Ramos (cell line): ENCODE results near the gene LCNL1.

Experiments
- in situ Hi-C: fragments of 300-500 bp; cut with MboI; formaldehyde crosslinking; loops from one replicate; pipeline ENCODE4 v1.14.3; 2022; ENCODE audit warnings: low sequenced_read_pairs; ENCODE audit not compliant: unreplicated experiment

LCNL1 gene

DNA sequence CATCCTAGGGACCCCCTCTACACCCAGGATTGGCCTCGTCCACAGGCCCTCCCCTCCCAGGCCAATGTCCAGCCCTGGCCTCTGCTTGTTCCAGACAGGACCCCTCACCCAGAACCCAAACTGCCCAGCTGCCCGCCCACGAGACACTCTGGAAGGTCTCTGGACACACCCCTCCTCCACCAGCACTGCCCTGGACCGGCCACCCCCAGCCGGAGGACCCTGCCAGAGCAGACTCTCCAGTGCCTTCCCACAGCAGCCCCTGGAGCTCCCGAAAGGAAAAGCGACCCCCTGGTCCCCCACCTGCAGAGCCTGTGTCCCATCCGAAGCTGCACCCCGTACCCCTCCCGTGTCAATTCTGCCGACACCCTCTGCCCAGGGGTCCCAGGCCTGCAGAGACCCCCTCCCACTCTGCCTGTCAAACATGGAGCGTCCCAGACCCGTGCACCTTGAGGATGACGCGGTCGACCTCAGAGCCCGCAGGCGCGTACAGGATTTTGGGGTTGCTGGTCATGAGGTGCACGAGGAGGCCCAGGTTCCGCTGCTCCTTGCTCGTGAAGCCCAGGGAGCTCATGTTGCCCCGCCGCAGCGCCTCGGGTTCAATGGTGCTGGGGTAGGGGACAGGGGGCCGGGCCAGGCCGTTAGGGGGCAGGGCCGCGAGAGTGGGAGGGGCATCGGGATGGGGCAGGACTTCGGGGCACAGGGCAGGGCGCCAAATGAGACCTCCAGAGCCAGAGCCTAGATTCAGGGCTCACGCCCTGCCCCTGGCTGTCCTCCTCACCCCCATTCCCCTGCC lies 37.3 kb downstream of the LCNL1 start:
- in situ Hi-C loops, result no loop called here

DNA sequence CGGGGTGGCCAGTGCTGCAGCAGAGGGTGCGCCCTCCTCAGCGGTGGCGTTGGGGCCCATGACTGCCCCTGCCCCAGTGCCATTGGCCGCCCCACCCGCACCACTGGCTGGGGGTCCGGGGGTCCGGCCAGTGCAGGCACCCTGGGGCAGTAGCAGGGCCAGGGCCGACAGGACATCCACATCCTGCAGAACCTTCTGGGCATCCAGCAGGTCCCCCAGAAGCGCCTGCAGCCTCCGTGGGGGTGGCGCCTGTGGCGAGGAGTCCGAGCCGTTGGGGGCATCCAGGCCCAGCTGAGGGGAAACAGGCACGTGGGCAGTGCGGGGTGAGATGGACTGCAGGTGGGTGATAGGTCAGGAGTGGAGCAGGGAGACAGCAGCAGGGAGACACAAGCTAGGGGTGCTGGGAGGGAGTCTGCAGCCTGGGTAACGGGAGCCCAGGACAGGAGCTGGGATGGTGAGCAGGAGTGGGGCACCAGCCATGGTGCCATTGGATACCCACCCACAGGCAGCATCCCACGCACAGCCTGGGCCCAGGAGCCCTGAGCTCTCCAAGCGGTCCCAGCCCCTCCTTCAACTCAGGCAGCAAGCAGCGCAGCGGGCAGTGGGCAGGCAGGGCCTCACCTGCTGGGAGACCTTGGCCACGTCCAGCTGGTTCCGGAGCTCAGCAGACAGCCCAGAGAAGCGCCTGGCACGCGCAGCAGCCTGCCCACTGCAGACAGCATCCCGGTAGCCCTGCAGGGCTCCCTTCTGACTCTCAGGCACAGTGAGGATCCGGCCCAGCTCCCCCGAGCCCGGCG lies 38.2 kb downstream of the LCNL1 start:
- in situ Hi-C loops, result no loop called here

DNA sequence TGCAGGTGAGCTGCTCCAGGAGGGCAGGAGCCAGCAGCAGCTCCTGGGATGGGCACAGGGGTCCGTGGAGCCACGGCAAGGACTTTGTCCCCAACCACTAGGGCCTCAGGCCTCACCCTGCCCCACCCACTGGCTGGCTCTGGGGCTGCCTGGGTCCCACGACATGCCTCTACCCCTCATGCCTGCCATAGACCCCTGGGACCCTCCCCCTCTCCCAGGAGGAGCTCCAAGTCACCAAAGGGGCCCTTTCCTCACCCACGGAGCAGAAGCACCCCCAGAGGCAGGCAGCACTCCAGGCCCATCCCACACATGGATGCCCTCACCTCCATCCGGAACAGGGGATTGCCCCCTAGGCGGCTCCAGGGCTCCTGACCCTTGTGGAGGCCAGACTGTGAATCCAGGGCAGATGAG lies 38.8 kb downstream of the LCNL1 start:
- in situ Hi-C loops, result no loop called here

DNA sequence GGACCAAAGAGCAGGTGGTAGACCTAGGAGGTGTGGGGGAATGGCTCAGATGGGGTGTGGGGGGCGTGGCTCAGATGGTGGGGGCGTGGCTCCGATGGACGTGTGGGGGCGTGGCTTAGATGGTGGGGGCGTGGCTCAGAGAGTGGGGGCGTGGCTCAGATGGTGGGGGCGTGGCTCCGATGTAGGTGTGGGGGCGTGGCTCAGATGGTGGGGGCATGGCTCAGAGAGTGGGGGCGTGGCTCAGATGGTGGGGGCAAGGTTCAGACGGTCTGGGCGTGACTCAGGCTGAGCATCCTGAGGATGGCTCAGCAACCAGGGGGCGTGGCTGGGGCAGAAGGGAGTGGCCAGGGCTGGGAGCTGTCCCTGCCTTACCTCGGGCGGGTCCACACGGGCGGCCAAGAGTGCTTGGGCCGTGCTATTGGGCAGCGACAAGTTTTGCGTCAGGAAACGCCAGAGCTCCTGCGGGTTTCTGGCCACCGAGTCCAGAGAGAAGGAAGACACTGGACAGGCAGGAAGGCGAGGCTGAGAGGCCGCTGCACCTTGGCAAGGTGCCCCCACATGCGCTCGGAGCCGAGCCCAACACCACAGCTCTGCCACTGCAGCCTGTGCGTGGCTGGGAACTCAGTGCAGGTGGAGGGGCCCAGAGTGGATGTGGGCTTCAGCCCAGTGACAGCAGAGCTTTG lies 39.3 kb downstream of the LCNL1 start:
- in situ Hi-C loops, result no loop called here

DNA sequence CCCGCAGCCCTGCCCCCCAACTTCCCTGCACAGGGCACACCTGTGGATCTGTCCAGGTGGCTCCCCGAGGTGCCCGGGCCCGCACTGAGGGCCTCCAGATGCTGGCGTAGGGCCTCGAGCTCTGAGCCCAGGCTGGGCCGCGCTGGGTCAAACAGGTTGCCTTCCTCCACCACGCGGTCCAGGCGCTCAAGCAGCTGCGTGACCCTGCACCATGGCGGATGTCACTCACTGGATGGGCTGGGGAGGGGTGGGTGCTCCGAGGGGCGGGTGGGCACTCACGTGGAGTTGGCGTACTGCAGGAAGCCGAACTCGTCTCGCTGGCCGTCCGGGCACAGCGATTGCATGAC lies 39.8 kb downstream of the LCNL1 start:
- in situ Hi-C loops, result no loop called here

DNA sequence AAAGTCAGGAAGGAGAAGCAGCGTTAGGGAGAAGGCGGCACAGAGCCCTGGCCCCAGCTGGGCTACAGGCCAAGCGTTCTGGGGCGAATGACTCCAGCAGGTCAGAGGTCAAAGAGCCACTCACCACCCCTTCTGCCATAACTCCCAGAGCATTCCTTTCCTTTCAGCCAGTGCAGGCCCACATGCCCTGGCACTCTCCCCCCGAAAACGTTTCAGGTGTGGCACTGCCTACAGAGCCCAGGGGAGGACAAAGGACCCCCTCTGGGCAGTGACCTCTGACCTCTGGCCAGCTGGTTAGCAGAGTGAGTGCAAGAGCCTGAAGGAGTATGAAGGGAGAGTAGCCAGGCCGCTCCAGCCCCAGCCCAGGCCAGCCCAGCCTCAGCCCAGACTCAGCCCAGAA lies 40.4 kb downstream of the LCNL1 start:
- in situ Hi-C loops, result no loop called here

DNA sequence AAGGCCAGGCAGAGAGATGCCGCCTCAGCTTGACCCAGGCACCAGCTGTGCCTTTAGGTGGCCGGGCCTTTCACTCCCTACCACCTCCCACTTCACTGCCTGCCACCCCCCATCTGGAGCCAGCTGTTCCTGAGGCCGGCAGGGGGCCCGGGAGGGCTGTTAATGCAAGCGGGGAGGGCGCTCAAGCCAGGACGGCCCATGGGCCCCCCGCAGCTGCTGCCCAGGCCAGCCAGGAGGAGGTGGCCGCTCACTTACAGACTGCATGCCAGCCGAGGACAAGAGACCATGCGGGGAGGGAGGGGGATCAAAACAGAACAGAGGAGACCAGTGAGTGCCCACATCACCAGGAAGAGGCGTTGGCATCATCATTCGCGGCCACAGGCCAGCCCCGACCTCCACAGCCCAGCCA lies 40.8 kb downstream of the LCNL1 start:
- in situ Hi-C loops, result no loop called here

DNA sequence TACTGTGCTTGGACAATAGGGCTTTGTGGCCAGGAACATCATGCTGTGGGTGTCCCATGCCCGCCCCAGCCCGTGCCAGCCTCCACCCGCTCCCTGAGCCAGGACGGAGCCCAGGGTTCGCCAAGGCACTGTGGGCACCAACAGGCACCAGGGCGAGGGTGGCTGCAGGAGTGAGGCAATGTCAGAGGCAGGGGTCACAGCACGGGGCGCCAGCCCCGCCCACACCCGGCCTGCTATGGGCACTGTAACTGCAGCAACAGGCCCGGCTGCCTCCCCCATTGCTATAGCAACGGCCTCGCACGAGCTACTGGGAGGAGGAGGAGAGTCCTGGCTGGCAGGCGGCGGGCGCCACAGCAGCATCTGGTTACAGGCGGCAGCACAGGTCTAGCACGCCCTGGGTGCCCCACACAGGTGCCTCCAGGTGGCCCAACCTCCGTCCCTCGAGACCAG lies 42.7 kb downstream of the LCNL1 start:
- in situ Hi-C loops, result loop anchor here (5.0 kb wide), 1 partner anchor 73 kb away; the partner anchor contains the start of gene LCN12

DNA sequence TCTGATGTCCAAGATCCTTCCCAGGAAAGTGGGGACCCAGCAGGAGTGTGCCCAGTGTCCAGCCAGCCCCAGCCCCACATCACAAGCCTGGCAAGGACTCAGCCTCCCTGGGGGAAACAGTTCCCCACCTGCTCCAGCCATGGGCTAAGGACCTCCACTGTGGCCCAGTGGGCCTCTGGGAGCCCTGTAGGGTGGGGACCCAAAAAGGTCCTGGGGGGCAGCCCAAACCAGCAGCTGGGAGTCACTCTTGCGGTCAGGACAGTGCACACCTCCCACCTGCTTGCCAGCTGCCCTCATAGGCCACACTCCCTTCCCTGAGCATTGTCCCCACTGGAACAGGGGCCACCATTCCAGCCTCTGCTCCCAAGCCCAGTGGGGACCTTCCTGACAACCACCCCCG lies 43.6 kb downstream of the LCNL1 start:
- in situ Hi-C loops, result loop anchor here (5.0 kb wide), 1 partner anchor 74 kb away; the partner anchor contains the start of gene LCN12

DNA sequence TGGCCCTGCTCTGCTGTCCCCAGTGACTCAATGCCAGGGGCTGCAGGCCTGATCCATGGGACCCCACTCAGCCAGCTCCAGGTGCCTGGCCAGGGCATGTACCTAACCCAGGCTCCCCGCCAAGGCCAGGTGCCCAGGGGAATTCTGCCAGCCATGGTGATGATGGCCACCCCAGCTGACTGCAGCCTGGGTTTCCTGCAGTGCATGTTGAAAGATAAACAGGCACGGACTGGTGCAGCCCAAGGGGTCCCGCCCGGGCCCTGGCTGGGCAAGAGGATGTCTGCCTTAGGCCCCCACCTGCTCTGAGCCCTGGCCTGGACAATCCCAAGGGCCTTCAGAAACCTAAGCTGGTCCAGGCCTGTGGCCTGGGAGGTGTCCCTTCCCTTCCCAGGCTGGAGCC lies 44.0 kb downstream of the LCNL1 start:
- in situ Hi-C loops, result loop anchor here (5.0 kb wide), 1 partner anchor 75 kb away; the partner anchor contains the start of gene LCN12

DNA sequence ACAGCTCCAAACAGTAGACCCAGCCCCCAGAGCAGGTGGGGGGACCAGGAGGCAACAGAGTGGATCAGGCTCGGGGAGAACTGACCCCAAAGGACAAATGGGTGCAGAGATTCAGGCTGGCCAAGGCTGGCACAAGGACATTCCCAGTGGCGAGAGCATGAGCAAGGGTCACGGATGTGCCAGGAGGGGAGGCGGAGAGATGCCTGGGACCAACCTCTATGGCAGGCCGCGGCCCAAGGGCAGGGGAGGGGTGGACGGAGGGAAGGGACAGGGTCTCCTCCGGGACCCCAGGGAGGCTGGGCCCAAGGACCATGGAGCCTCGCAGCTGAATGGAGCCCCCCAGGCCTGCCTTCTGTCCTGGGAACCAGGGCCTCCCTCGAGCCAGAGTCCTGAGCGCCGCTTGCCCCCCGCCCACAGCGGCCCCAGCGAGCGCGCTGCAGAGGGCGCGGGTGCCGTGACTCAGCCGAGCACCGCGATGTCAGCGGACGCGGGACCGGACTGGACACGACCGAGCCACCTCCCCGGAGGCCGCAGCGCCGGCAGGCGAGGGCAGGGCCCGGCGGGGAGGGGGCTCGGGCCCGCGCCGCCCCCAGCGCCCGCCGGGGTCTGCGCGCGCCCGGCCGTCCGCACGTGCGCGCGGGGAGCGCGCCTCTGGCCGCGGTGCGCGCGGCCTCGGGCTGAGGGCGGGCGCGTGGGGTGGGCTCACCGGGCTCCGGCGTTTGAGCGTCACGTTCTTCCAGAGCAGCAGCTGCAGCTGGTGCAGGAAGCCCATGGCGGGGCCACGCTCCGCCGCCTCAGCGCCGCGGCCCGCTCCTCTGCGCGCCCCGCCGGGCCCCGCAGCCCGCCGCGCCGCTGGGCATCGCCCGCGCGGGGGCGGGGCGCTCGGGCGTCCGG lies 44.8 kb downstream of the LCNL1 start, which contains the start of gene ABCA2:
ABCA2 (minus strand) TSS at position 869 of the 894 bp plus-strand sequence; CDS start at position 772, 97 bp downstream.
- in situ Hi-C loops, result loop anchor here (5.0 kb wide), 1 partner anchor 75 kb away; the partner anchor contains the start of gene LCN12

DNA sequence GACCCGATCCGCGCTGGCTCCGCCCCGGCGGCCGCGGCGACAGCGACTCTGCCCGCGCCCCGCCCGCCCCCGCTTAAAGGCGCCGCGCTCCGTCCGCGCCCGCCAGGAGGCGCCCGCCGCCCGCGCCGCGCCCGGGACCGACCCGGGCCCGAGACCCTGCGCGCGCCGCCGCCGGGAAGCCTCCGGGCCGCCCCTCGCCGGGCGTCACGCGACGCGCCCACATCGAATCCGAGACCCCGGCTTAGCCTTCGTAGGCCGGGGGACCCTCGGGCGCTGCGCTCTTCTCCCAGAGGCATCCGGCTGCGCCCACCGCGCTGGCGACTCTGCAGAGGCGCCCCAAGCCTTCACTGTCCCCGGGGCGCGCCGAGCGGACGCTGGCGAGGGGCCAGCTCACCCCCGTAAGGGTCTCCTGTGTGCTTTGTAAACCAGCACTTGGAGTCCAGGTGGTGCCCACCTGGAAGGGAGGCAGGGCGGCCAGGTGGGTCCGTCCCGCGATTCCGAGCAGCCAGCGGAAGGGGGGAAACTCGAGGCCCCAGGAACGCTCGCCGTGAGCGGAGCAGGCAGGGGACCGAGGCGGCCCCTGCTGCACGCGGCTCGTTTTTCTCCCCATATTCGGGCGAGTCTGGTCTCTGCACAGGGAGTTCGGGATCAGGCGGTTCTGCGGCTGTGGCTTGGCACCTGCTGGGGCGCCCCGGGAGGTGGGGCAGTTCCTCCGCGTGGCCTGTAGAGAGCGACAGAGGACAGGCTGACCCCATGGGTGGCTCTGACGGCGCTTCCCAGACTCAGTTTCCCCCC lies 45.7 kb downstream of the LCNL1 start:
- in situ Hi-C loops, result loop anchor here (5.0 kb wide), 1 partner anchor 76 kb away; the partner anchor contains the start of gene LCN12

DNA sequence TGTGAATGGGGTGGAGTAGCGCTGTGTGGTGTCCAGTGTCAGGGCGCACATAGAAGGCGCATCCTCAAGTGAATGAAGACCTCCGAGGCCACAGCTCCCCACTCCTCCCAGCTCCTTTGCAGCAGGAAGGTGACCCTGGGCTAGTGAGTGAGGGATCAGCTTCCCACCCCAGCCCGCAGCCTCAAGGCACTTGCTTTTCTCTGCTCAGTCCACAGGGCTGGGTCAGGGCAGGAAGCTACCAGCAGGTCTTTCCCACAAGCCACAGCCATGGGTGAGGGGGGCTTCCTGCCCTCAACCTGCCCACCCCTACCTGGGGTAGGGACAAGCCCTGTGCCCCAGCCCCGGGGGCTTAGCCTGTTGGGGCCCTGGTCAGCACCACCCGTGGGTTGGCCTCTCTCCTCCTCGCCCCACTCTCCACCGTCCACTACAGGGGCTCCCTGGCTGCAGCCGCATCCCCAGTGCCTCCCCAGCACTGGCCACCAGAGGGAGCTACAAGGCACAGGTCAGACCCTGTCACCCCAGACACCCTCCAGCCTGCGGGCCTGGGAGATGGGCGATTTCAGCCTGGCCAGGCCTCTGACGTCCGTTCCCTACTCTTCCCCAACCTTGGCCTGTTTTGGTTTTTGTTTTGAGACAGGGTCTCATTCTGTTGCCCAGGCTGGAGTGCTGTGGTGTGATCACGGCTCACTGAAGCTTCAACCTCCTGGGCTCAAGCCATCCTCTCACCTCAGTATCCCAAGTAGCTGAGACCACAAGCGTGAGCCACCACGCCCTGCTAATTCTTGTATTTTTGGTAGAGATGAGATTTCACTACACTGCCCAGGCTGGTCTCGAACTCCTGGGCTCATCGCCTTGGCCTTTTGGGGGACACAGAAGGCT lies 46.5 kb downstream of the LCNL1 start:
- in situ Hi-C loops, result loop anchor here (5.0 kb wide), 1 partner anchor 77 kb away; the partner anchor contains the start of gene LCN12

DNA sequence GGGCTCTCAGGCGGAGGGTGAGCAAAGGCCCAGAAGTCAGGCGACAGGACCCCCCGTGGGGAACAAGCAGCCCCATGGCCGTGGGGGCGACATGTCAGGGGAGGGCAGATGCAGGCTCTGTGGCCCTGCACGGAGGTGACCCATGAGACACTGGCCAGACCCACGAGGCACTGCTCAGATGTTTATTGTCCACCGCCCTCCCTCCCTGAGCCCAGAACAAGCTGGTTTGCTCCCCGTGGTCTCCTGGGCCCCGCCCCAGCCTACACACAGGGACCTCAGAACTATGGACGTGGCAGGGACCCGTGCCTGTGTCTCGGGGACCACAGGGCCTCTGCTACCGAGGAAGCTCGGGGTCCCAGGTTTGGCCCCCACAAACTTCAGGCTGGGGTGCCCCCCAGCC lies 47.2 kb downstream of the LCNL1 start:
- in situ Hi-C loops, result no loop called here

DNA sequence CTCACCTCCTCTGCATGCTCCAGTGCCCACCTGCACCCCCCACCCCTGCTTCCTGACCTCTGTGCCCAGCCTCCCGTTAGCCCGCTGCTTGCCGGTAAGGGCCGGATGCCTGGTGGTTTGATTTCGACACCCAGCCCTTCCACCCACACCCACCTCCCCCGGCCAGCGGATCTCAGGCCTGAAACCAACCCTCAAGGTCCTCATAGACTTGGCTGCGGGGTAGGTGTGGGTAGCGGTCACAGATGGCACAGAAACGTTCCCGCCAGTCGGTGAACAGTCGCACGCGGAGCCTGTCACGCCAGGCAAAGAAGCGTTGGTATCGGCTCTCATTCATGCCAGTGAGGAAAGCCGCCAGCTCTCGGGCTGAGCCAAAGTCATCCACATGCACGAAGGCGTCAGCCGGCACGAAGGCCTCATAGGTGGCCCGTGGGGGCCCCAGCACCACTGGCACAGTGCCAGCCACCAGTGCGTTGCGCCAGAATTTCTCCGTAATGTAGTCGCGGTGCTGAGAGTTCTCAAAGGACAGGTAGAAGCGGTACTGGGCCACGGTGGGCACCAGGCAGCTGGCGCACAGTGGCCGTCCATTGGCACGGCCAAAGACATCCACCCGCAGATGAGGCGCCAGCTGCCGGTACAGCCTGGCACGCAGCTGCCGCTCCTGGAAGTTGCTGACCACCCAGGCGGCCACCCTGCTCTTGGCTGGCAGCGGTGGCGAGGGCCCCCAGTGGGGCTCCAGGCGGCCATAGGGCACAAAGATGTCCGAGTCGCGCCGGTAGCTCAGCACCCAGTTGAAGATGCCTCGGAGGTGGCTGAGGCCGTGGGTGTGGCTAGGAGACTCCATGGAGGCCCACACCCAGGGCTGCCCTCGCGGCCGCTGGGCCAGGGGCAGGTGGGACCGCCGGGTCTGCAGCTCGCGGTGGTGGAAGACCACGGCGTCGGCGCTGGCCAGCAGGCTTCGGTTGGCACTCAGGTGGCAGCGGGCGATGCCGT lies 48.0 kb downstream of the LCNL1 start:
- in situ Hi-C loops, result no loop called here

DNA sequence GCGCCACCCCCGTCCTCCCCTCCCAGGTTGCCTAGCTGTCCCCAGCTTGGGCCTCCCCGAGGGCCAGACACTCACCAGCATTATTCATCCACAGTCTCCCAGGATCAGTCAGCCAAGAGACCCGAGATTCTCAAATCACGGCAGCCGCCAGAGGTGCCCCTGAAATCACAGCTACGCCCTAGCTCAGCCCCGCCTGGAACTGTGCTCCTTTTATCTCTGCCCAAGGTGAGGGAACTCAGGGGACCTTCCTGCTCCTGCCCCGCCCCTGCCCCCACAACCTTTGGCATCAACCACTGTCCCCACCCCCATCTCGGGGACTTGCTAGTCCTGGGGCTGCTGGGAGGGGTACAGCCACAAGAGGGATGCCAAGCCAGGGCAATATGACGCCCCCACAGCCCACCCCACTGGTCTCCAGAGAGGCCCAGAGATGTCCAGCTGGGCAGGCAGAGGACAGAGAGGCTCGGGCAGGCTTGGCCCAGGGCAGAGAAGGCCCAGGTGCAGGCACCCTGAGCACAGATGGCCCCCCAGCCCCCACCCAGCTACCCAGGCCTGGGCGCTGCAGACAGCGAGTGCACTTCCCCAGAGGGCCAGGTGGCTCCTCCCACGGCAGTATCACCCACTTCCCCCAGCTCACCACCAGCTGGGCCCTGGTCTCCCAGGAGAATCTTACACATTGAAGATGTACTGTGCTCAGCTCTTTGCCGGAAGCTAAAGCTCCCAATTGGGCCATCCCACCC lies 49.3 kb downstream of the LCNL1 start, which contains the start of gene FUT7:
FUT7 (minus strand) TSS at position 185 of the 737 bp plus-strand sequence; CDS start at position 88, 97 bp downstream.
- in situ Hi-C loops, result no loop called here
